Mucosa of rectum (tissue), 2 donors: Measurements from ENCODE around the gene PHEX.

Experiments
- H3K27ac ChIP-seq, 2 donors: one replicate each; pipeline ENCODE4 v1.7.0; 2013; ENCODE audit warnings: inconsistent platforms in 2 of 2, low read depth in 2 of 2, low read length in 2 of 2
- H3K27me3 ChIP-seq, 2 donors: one replicate each; pipeline ENCODE4 v1.7.0; 2013; ENCODE audit warnings: low read length in 2 of 2; ENCODE audit not compliant: control insufficient read depth in 2 of 2, insufficient read depth in 2 of 2
- H3K36me3 ChIP-seq, 2 donors: one replicate each; pipeline ENCODE4 v1.7.0; 2013; ENCODE audit warnings: low read length in 2 of 2; ENCODE audit not compliant: control insufficient read depth in 2 of 2, insufficient read depth in 2 of 2
- H3K4me1 ChIP-seq, 2 donors: one replicate each; pipeline ENCODE4 v1.7.0; 2013; ENCODE audit warnings: low read length in 2 of 2, mild to moderate bottlenecking in 1 of 2; ENCODE audit not compliant: control insufficient read depth in 2 of 2, insufficient read depth in 2 of 2
- H3K4me3 ChIP-seq, 2 donors: one replicate each; pipeline ENCODE4 v1.7.0; 2013; ENCODE audit warnings: low read length in 2 of 2
- H3K9ac ChIP-seq, 2 donors: one replicate each; pipeline ENCODE4 v1.7.0; 2013; ENCODE audit warnings: low read length in 2 of 2, low read depth in 1 of 2, mild to moderate bottlenecking in 1 of 2
- H3K9me3 ChIP-seq, 2 donors: one replicate each; pipeline ENCODE4 v1.7.0; 2013; ENCODE audit warnings: low read length in 2 of 2; ENCODE audit not compliant: control insufficient read depth in 2 of 2
- donor health status: healthy.
- donor health status: Normal muscosa, but diverticular disease.

PHEX gene

GRCh38 chrX:22136711-22137110, 104.6 kb downstream of the PHEX start:
- Histone ChIP-seq H3K9ac (no peak overlapping the region), H3K27me3 (no peaks in the 10 kb centered on the region), H3K4me1 (no peaks in the 10 kb centered on the region), H3K36me3 (no peaks in the 10 kb centered on the region), H3K27ac (no peak overlapping the region), H3K9me3 (no peaks in the 10 kb centered on the region), H3K4me3 (no peak overlapping the region)

DNA sequence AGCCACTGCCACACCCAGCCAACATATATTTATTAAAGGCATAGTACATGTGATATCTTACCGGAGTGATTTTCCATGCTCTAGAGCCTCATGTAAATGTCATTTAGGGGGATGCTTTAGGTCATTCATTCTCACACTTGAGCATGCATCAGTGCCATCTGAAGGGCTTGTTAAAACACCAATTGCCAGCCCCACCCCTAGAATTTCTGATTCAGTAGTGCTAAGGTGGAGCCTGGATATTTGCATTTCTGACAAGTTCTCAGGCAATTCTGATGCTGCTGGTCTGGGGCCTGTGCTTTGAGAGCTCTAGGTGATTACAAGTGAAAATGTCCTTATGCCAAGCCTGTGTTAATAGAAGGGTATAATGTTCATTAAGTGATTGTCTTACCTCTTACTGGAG, 107.7 kb downstream of the PHEX start:
- Histone ChIP-seq H3K9ac (no peak overlapping the region), H3K27ac (no peak overlapping the region), H3K36me3 (no peaks in the 10 kb centered on the region), H3K4me3 (no peak overlapping the region), H3K27me3 (no peaks in the 10 kb centered on the region), H3K9me3 (no peaks in the 10 kb centered on the region), H3K4me1 (no peaks in the 10 kb centered on the region)

DNA sequence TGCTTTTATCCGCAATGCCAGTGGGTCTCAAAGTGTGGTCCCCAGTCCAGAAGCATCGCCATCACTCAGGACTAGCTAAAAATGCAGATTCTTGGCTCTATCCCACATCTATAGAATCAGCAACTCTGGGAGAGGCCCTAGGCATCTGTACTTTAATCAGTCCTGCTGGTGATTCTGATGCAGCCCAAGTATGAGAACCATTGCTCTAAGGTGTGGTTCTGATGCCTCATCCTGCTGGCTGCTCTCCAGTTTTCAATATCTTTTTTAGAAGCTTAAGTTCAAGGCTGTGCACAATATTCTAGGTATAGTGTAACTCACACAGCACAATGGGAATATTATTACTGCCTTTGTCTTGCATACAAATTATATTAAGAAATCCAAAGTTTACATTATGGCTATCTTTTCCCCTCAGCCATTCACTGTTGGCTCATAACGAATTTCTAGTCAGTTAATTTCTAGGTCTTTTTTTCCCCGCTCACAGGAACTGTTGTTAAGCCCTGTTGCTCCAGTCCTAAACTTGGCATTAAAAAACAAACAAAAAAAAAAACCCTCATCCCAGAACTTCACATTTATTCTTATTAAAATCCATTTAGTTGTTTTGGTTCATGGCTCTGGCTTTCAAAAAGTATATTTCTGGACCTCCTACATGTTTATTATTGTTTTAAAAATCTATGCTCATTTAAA, 109.1 kb downstream of the PHEX start:
- no peak overlapping the region for H3K4me3 ChIP-seq
- no peaks in the 10 kb centered on the region for H3K36me3 ChIP-seq
- no peaks in the 10 kb centered on the region for H3K9me3 ChIP-seq
- H3K27me3 ChIP-seq: no peaks in the 10 kb centered on the region
- H3K27ac ChIP-seq: no peak overlapping the region
- no peaks in the 10 kb centered on the region for H3K4me1 ChIP-seq
- no peak overlapping the region for H3K9ac ChIP-seq

DNA sequence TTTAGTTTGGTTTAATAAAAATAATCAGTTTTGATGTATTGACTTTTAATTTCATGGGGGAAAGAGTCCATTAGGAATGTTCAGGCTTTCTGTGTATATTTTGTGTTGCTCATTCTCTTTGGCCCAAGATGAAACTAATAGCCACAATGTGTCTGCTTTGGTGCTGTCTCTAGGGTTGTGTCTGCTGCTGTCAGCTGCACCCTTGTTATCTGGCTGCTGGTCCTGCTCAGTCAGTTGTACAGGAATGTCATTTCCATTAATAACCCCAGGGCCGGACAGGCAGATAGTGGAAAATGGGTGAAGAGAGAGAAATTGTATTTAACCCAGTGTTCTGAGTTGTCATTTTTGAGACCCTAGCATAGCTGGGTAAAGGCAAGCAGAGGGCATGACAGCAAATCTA, 115.1 kb downstream of the PHEX start:
- H3K9me3 ChIP-seq: no peaks in the 10 kb centered on the region
- H3K4me1 ChIP-seq: no peaks in the 10 kb centered on the region
- H3K27me3 ChIP-seq: no peaks in the 10 kb centered on the region
- H3K27ac ChIP-seq: no peak overlapping the region
- no peak overlapping the region for H3K4me3 ChIP-seq
- no peak overlapping the region for H3K9ac ChIP-seq
- H3K36me3 ChIP-seq: no peaks in the 10 kb centered on the region

- no peaks in the 10 kb centered on the region for H3K9me3 ChIP-seq
- no peak overlapping the region for H3K4me3 ChIP-seq
- no peak overlapping the region for H3K27ac ChIP-seq
These were observed 115.8 kb downstream of the PHEX start for GRCh38 chrX:22147942-22148341.

DNA sequence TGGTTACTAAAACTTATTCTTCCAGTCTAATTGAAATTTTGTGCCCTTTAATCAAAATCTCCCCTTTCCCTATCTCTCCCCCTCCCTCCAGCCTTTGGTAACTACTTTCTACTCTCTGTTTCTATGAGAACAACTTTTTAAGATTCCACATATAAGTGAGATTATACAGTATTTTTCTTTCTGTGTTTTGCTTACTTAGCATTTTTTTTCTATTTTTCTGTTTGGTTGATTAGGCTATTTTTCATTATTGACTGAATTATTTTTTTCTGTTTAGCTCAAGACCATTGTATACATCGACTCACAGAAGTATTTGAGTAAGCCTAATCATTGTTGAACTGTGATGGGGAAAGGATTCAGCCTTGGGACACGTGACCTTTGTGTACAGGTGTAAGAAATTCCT, 116.4 kb downstream of the PHEX start:
- no peaks in the 10 kb centered on the region for H3K27me3 ChIP-seq
- no peaks in the 10 kb centered on the region for H3K9me3 ChIP-seq
- H3K27ac ChIP-seq: no peak overlapping the region
- no peak overlapping the region for H3K4me3 ChIP-seq
- no peaks in the 10 kb centered on the region for H3K4me1 ChIP-seq
- no peak overlapping the region for H3K9ac ChIP-seq
- H3K36me3 ChIP-seq: no peaks in the 10 kb centered on the region

More at GRCh38 chrX:22147942-22148341, 115.8 kb downstream of the PHEX start:
- no peaks in the 10 kb centered on the region for H3K27me3 ChIP-seq
- no peaks in the 10 kb centered on the region for H3K4me1 ChIP-seq
- no peaks in the 10 kb centered on the region for H3K36me3 ChIP-seq
- H3K9ac ChIP-seq: no peak overlapping the region

- Histone ChIP-seq H3K27ac (no peak overlapping the region), H3K9me3 (no peaks in the 10 kb centered on the region), H3K4me3 (no peak overlapping the region), H3K36me3 (no peaks in the 10 kb centered on the region), H3K4me1 (no peaks in the 10 kb centered on the region), H3K27me3 (peaks cover 0 to 6% of the 10 kb centered on the region in 2 donors), H3K9ac (no peak overlapping the region)
These were observed 118.2 kb downstream of the PHEX start for GRCh38 chrX:22150371-22150770.

- H3K36me3 ChIP-seq: no peaks in the 10 kb centered on the region
- H3K9me3 ChIP-seq: no peaks in the 10 kb centered on the region
- H3K9ac ChIP-seq: no peak overlapping the region
- no peak overlapping the region for H3K27ac ChIP-seq
- no peak overlapping the region for H3K4me3 ChIP-seq
- no peaks in the 10 kb centered on the region for H3K4me1 ChIP-seq
- peaks cover 0 to 6% of the 10 kb centered on the region in 2 donors for H3K27me3 ChIP-seq
These were observed 123.0 kb downstream of the PHEX start for GRCh38 chrX:22155126-22155525.

- peaks cover 4 to 6% of the 10 kb centered on the region in 2 donors for H3K27me3 ChIP-seq
- no peaks in the 10 kb centered on the region for H3K4me1 ChIP-seq
- no peaks in the 10 kb centered on the region for H3K36me3 ChIP-seq
- no peak overlapping the region for H3K4me3 ChIP-seq
- H3K27ac ChIP-seq: no peak overlapping the region
- H3K9me3 ChIP-seq: no peaks in the 10 kb centered on the region
- no peak overlapping the region for H3K9ac ChIP-seq
These were observed 126.9 kb downstream of the PHEX start for GRCh38 chrX:22159071-22159470.

- H3K9ac ChIP-seq: no peak overlapping the region
- no peaks in the 10 kb centered on the region for H3K9me3 ChIP-seq
- H3K27me3 ChIP-seq: peaks cover 0 to 4% of the 10 kb centered on the region in 2 donors
- no peak overlapping the region for H3K27ac ChIP-seq
- no peak overlapping the region for H3K4me3 ChIP-seq
- H3K36me3 ChIP-seq: no peaks in the 10 kb centered on the region
- no peaks in the 10 kb centered on the region for H3K4me1 ChIP-seq
These were observed 131.2 kb downstream of the PHEX start for GRCh38 chrX:22163326-22163725.
